Hepatocyte (in vitro differentiated cells): Measurements from ENCODE around the gene TWIST2. TPM values are rescaled to one million over a fixed set of nuclear protein-coding genes. Genes with fewer than 3 reads are reported as not detected.

Experiments
- DNase-seq: peaks from one replicate; pipeline ENCODE4 v3.0.0-alpha.2; 2016; ENCODE audit warnings: low spot score
- H2AFZ ChIP-seq: fragments of 200-600 bp; sonication (generic); 2 replicates; pipeline ENCODE4 v1.6.0; 2016; ENCODE audit warnings: antibody characterized with exemption, mild to moderate bottlenecking
- H3K27ac ChIP-seq: fragments of 200-600 bp; sonication (generic); 2 replicates; pipeline ENCODE4 v1.5.1; 2016; ENCODE audit warnings: mild to moderate bottlenecking
- H3K27me3 ChIP-seq: fragments of 200-600 bp; sonication (generic); 2 replicates; pipeline ENCODE4 v1.6.1; 2016
- H3K36me3 ChIP-seq: fragments of 200-600 bp; sonication (generic); replicated peaks from 2 replicates; pipeline ENCODE4 v1.5.1; 2016; ENCODE audit warnings: low read depth; ENCODE audit not compliant: insufficient read depth
- H3K4me1 ChIP-seq: fragments of 200-600 bp; sonication (generic); 2 replicates; pipeline ENCODE4 v1.5.1; 2016; ENCODE audit warnings: mild to moderate bottlenecking, moderate library complexity; ENCODE audit not compliant: insufficient read depth
- H3K4me2 ChIP-seq: fragments of 200-600 bp; sonication (generic); 2 replicates; pipeline ENCODE4 v1.6.0; 2016
- H3K4me3 ChIP-seq: fragments of 200-600 bp; sonication (generic); 2 replicates; pipeline ENCODE4 v1.5.1; 2016; ENCODE audit warnings: mild to moderate bottlenecking
- H3K79me2 ChIP-seq: fragments of 200-600 bp; sonication (generic); 2 replicates; pipeline ENCODE4 v1.6.0; 2017; ENCODE audit warnings: mild to moderate bottlenecking
- H3K9me2 ChIP-seq: fragments of 200-600 bp; sonication (generic); replicated peaks from 2 replicates; pipeline ENCODE4 v1.6.0; 2017; ENCODE audit warnings: mild to moderate bottlenecking; ENCODE audit not compliant: insufficient read depth
- H3K9me3 ChIP-seq: fragments of 200-600 bp; sonication (generic); 2 replicates; pipeline ENCODE4 v1.5.1; 2016; ENCODE audit warnings: low read depth, mild to moderate bottlenecking
- H4K20me1 ChIP-seq: fragments of 200-600 bp; sonication (generic); 2 replicates; pipeline ENCODE4 v1.6.0; 2016; ENCODE audit warnings: mild to moderate bottlenecking; ENCODE audit not compliant: insufficient read depth, poor library complexity, severe bottlenecking
- CTCF ChIP-seq: fragments of 200-600 bp; sonication (generic); IDR thresholded peaks from 2 replicates; pipeline ENCODE4 v1.5.1; 2016; ENCODE audit warnings: antibody characterized with exemption, mild to moderate bottlenecking; ENCODE audit not compliant: poor library complexity
- EZH2 ChIP-seq: fragments of 200-600 bp; sonication (generic); IDR thresholded peaks from 2 replicates; pipeline ENCODE4 v1.6.1; 2016; ENCODE audit warnings: antibody characterized with exemption, mild to moderate bottlenecking, borderline replicate concordance
- EZH2phosphoT487 ChIP-seq: fragments of 200-600 bp; sonication (generic); IDR thresholded peaks from one replicate; pipeline ENCODE4 v1.6.1; 2018; ENCODE audit warnings: antibody characterized with exemption, mild to moderate bottlenecking, low read depth, moderate library complexity; ENCODE audit not compliant: unreplicated experiment, severe bottlenecking
- WGBS: methylation state at CpG from one replicate; pipeline ENCODE4 v1.1.6; 2016; ENCODE audit warnings: low lambda C conversion rate; ENCODE audit errors: missing lambda C conversion rate; 5-methylcytosine and 5-hydroxymethylcytosine counted together
- polyA plus RNA-seq: library from polyadenylated mRNA; unstranded; fragments of >200 nt; fragmentation: Nextera tagmentation; extraction: Ambion mirVana; gene quantifications from 2 replicates; pipeline ENCODE4 v1.2.1, GENCODE V29; 2016
- total RNA-seq: library from RNA; depleted of rRNA; stranded (reverse); fragments of >200 nt; gene quantifications from 2 replicates; pipeline ENCODE4 v1.2.3, GENCODE V29; 2014

Gene TWIST2
- total and polyA plus RNA-seq, 2 experiments from 2014 or later, result 13.5 to 19.7 TPM

DNA sequence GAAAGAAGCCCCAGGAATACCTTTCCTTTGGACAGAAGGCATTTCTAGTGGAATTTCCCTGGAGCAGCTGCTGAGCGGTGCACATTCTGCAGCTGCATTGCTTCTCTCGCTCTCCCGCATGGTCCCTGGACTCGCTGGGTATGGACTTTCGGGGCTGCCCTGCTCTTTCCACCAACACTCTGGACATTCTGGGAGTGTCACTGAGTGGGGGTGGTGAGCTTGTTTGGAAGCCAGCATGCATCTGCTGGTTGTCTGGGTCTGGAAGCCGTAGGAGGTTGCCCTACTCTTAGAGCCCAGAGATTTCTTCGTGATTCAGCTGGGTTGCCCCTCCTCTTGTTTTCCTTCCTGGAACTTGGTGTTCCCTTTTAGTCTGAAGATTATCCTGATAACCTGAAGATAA lies 52.6 kb downstream of the TWIST2 start:
- H3K4me2 ChIP-seq, result peak overlapping the region; percentile 32
- peaks cover 10% of the 10 kb centered on the region for H3K4me1 ChIP-seq
- no peaks in the 10 kb centered on the region for H3K36me3 ChIP-seq
- H3K27ac ChIP-seq, result no peak overlapping the region
- 58% methylated on average over 7 of the region's 7 CpGs for whole genome bisulfite sequencing
- no peak overlapping the region for H2AFZ ChIP-seq
- H3K79me2 ChIP-seq, result no peaks in the 10 kb centered on the region
- TF ChIP-seq CTCF (no peak), EZH2phosphoT487 (no peak)
- no peaks in the 10 kb centered on the region for H3K9me3 ChIP-seq
- H3K27me3 ChIP-seq, result no peaks in the 10 kb centered on the region
- no peaks in the 10 kb centered on the region for H3K9me2 ChIP-seq
- no peak for DNase-seq
- no peaks in the 10 kb centered on the region for H4K20me1 ChIP-seq
- H3K4me3 ChIP-seq, result no peak overlapping the region

- Histone ChIP-seq H3K27me3 (no peaks in the 10 kb centered on the region), H3K4me1 (no peaks in the 10 kb centered on the region), H3K9me2 (no peaks in the 10 kb centered on the region), H3K27ac (no peak overlapping the region), H3K79me2 (no peaks in the 10 kb centered on the region), H3K4me2 (no peak overlapping the region), H4K20me1 (no peaks in the 10 kb centered on the region), H3K9me3 (no peaks in the 10 kb centered on the region), H3K36me3 (no peaks in the 10 kb centered on the region), H2AFZ (no peak overlapping the region), H3K4me3 (no peak overlapping the region)
- 94% methylated on average over 13 of the region's 14 CpGs for WGBS
- no peak for DNase-seq
- TF ChIP-seq CTCF, result no peak
- TF ChIP-seq EZH2phosphoT487, result no peak
- TF ChIP-seq EZH2, result no peak
Observed at GRCh38 chr2:238901461-238902057, 53.7 kb downstream of the TWIST2 start.

DNA sequence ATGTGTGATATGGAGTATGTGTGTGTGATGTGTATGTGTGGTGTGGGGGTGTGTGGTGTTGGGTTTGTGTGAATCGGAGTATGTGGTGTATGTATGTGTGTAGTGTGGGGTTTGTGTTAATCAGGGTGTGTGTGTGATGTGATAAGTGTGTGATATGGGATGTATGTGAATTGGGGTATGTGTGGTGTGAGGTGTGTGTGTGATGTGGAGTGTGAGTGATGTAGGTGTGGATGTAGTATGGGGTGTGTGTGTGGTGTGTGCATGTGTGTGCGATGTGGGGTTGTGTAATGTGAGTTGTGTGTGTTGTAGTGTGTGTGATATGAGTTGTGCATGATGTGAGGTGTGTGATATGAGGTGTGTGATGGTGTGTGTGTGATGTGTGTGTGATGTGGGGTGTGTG lies 54.4 kb downstream of the TWIST2 start:
- 97% methylated on average over 2 of the region's 2 CpGs for WGBS
- Histone ChIP-seq H4K20me1 (no peaks in the 10 kb centered on the region), H2AFZ (no peak overlapping the region), H3K36me3 (no peaks in the 10 kb centered on the region), H3K9me2 (no peaks in the 10 kb centered on the region), H3K79me2 (no peaks in the 10 kb centered on the region), H3K27me3 (no peaks in the 10 kb centered on the region), H3K4me2 (no peak overlapping the region), H3K27ac (no peak overlapping the region), H3K4me3 (no peak overlapping the region), H3K9me3 (no peaks in the 10 kb centered on the region), H3K4me1 (no peaks in the 10 kb centered on the region)
- TF ChIP-seq EZH2phosphoT487, result no peak
- TF ChIP-seq EZH2, result no peak
- no peak for TF ChIP-seq CTCF
- DNase-seq, result no peak

DNA sequence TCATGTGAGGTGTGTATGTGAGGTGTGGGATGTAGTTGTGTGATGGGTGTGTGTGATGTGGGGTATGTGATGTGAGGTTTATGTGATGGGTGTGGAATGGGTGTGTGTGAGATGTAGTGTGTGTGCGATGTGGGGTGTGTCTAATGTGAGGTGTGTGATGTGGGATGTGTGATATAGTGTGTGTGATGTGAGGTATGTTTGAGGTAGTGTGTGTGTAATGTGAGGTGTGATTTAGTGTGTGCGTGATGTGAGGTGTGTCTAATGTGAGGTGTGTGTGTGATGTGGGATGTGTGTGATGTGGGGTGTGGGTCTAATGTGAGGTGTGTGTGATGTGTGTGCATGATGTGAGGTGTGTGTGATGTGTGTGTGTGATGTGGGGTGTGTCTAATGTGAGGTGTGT lies 55.3 kb downstream of the TWIST2 start:
- Histone ChIP-seq H3K4me2 (no peak overlapping the region), H4K20me1 (no peaks in the 10 kb centered on the region), H3K36me3 (no peaks in the 10 kb centered on the region), H2AFZ (no peak overlapping the region), H3K27me3 (no peaks in the 10 kb centered on the region), H3K4me3 (no peak overlapping the region), H3K27ac (no peak overlapping the region), H3K4me1 (no peaks in the 10 kb centered on the region), H3K9me3 (no peaks in the 10 kb centered on the region), H3K79me2 (no peaks in the 10 kb centered on the region), H3K9me2 (no peaks in the 10 kb centered on the region)
- no peak for DNase-seq
- TF ChIP-seq CTCF (no peak), EZH2phosphoT487 (no peak), EZH2 (no peak)
- WGBS, result 96% methylated on average over 2 of the region's 2 CpGs
